ENCODE data around the gene CENPU.

GRCh38 chr4:184664445-184665210 lies 69.3 kb downstream of the CENPU start:
- TF ChIP-seq YY1 (IDR thresholded peaks at IDR 0.05; ENCODE audit: insufficient read depth, insufficient read length) (no peak), ZNF274 (IDR thresholded peaks at IDR 0.05; ENCODE audit: low read depth, low read length) (no peak), SUZ12 (IDR thresholded peaks at IDR 0.05; ENCODE audit: extremely low read depth, insufficient read depth, insufficient read length) (no peak)
